ENCODE measurements around the gene VPS41. TPM values are rescaled to one million over a fixed set of nuclear protein-coding genes. Genes with fewer than 3 reads are reported as not detected.

VPS41 gene
- total and polyA plus RNA-seq, 2 donors, result 28.3 to 30.3 TPM

- Histone ChIP-seq H3K36me3 (ENCODE audit: control insufficient read depth in 2 of 2, insufficient read depth in 2 of 2, low read length in 1 of 2) (no peaks in the 10 kb centered on the region), H3K4me3 (ENCODE audit: low read length in 2 of 2) (no peak overlapping the region), H3K4me1 (ENCODE audit: control insufficient read depth in 2 of 2, insufficient read depth in 2 of 2, low read length in 2 of 2) (no peaks in the 10 kb centered on the region), H3K27me3 (ENCODE audit: control insufficient read depth in 2 of 2, insufficient read depth in 1 of 2, low read length in 1 of 2) (no peaks in the 10 kb centered on the region), H3K9me3 (ENCODE audit: control insufficient read depth in 2 of 2, insufficient read depth in 1 of 2, low read length in 1 of 2) (peaks cover 0 to 3% of the 10 kb centered on the region in 2 donors), H3K27ac (ENCODE audit: low read depth in 1 of 2, low read length in 1 of 2) (no peak overlapping the region)
- 94% methylated on average over 3 of the region's 3 CpGs for WGBS
- no peak for DNase-seq (ENCODE audit: low read depth in 6 of 9, low spot score in 9 of 9)
Measured at GRCh38 chr7:38834357-38834756, 74.6 kb downstream of the VPS41 start.

GRCh38 chr7:38833329-38833728 is 75.7 kb downstream of the VPS41 start:
- WGBS, result 98% methylated on average over 1 of the region's 1 CpG
- Histone ChIP-seq H3K36me3 (ENCODE audit: control insufficient read depth in 2 of 2, insufficient read depth in 2 of 2, low read length in 1 of 2) (no peaks in the 10 kb centered on the region), H3K4me3 (ENCODE audit: low read length in 2 of 2) (no peak overlapping the region), H3K4me1 (ENCODE audit: control insufficient read depth in 2 of 2, insufficient read depth in 2 of 2, low read length in 2 of 2) (no peaks in the 10 kb centered on the region), H3K27me3 (ENCODE audit: control insufficient read depth in 2 of 2, insufficient read depth in 1 of 2, low read length in 1 of 2) (no peaks in the 10 kb centered on the region), H3K9me3 (ENCODE audit: control insufficient read depth in 2 of 2, insufficient read depth in 1 of 2, low read length in 1 of 2) (peaks cover 0 to 3% of the 10 kb centered on the region in 2 donors), H3K27ac (ENCODE audit: low read depth in 1 of 2, low read length in 1 of 2) (no peak overlapping the region)
- no peak for DNase-seq (ENCODE audit: low read depth in 6 of 9, low spot score in 9 of 9)

- Histone ChIP-seq H3K36me3 (ENCODE audit: control insufficient read depth in 2 of 2, insufficient read depth in 2 of 2, low read length in 1 of 2) (no peaks in the 10 kb centered on the region), H3K9me3 (ENCODE audit: control insufficient read depth in 2 of 2, insufficient read depth in 1 of 2, low read length in 1 of 2) (no peaks in the 10 kb centered on the region), H3K27ac (ENCODE audit: low read depth in 1 of 2, low read length in 1 of 2) (no peak overlapping the region), H3K4me3 (ENCODE audit: low read length in 2 of 2) (no peak overlapping the region), H3K27me3 (ENCODE audit: control insufficient read depth in 2 of 2, insufficient read depth in 1 of 2, low read length in 1 of 2) (no peaks in the 10 kb centered on the region), H3K4me1 (ENCODE audit: control insufficient read depth in 2 of 2, insufficient read depth in 2 of 2, low read length in 2 of 2) (no peaks in the 10 kb centered on the region)
- DNase-seq (ENCODE audit: low read depth in 6 of 9, low spot score in 9 of 9), result no peak
- WGBS, result 98% methylated on average over 6 of the region's 6 CpGs
Measured at GRCh38 chr7:38831259-38831996, 77.6 kb downstream of the VPS41 start.

GRCh38 chr7:38830826-38831225 is 78.2 kb downstream of the VPS41 start:
- no peak overlapping the region for H3K4me3 ChIP-seq (ENCODE audit: low read length in 2 of 2)
- WGBS, result 95% methylated on average over 2 of the region's 2 CpGs
- H3K36me3 ChIP-seq (ENCODE audit: control insufficient read depth in 2 of 2, insufficient read depth in 2 of 2, low read length in 1 of 2), result no peaks in the 10 kb centered on the region
- H3K4me1 ChIP-seq (ENCODE audit: control insufficient read depth in 2 of 2, insufficient read depth in 2 of 2, low read length in 2 of 2), result no peaks in the 10 kb centered on the region
- no peak overlapping the region for H3K27ac ChIP-seq (ENCODE audit: low read depth in 1 of 2, low read length in 1 of 2)
- no peaks in the 10 kb centered on the region for H3K9me3 ChIP-seq (ENCODE audit: control insufficient read depth in 2 of 2, insufficient read depth in 1 of 2, low read length in 1 of 2)
- no peak for DNase-seq (ENCODE audit: low read depth in 6 of 9, low spot score in 9 of 9)
- H3K27me3 ChIP-seq (ENCODE audit: control insufficient read depth in 2 of 2, insufficient read depth in 1 of 2, low read length in 1 of 2), result no peaks in the 10 kb centered on the region

GRCh38 chr7:38829488-38830165 is 79.4 kb downstream of the VPS41 start:
- Histone ChIP-seq H3K4me3 (ENCODE audit: low read length in 2 of 2) (no peak overlapping the region), H3K9me3 (ENCODE audit: control insufficient read depth in 2 of 2, insufficient read depth in 1 of 2, low read length in 1 of 2) (no peaks in the 10 kb centered on the region), H3K36me3 (ENCODE audit: control insufficient read depth in 2 of 2, insufficient read depth in 2 of 2, low read length in 1 of 2) (no peaks in the 10 kb centered on the region), H3K4me1 (ENCODE audit: control insufficient read depth in 2 of 2, insufficient read depth in 2 of 2, low read length in 2 of 2) (no peaks in the 10 kb centered on the region), H3K27me3 (ENCODE audit: control insufficient read depth in 2 of 2, insufficient read depth in 1 of 2, low read length in 1 of 2) (no peaks in the 10 kb centered on the region), H3K27ac (ENCODE audit: low read depth in 1 of 2, low read length in 1 of 2) (no peak overlapping the region)
- 98% methylated on average over 5 of the region's 5 CpGs for WGBS
- no peak for DNase-seq (ENCODE audit: low read depth in 6 of 9, low spot score in 9 of 9)

GRCh38 chr7:38828026-38828425 is 81.0 kb downstream of the VPS41 start:
- Histone ChIP-seq H3K27ac (ENCODE audit: low read depth in 1 of 2, low read length in 1 of 2) (no peak overlapping the region), H3K4me1 (ENCODE audit: control insufficient read depth in 2 of 2, insufficient read depth in 2 of 2, low read length in 2 of 2) (no peaks in the 10 kb centered on the region), H3K9me3 (ENCODE audit: control insufficient read depth in 2 of 2, insufficient read depth in 1 of 2, low read length in 1 of 2) (no peaks in the 10 kb centered on the region), H3K36me3 (ENCODE audit: control insufficient read depth in 2 of 2, insufficient read depth in 2 of 2, low read length in 1 of 2) (no peaks in the 10 kb centered on the region), H3K4me3 (ENCODE audit: low read length in 2 of 2) (no peak overlapping the region), H3K27me3 (ENCODE audit: control insufficient read depth in 2 of 2, insufficient read depth in 1 of 2, low read length in 1 of 2) (no peaks in the 10 kb centered on the region)
- WGBS, result 97% methylated on average over 3 of the region's 3 CpGs
- DNase-seq (ENCODE audit: low read depth in 6 of 9, low spot score in 9 of 9), result no peak

- H3K27me3 ChIP-seq (ENCODE audit: control insufficient read depth in 2 of 2, insufficient read depth in 1 of 2, low read length in 1 of 2), result no peaks in the 10 kb centered on the region
- H3K4me3 ChIP-seq (ENCODE audit: low read length in 2 of 2), result no peak overlapping the region
- 95% methylated on average over 3 of the region's 3 CpGs for WGBS
- no peaks in the 10 kb centered on the region for H3K36me3 ChIP-seq (ENCODE audit: control insufficient read depth in 2 of 2, insufficient read depth in 2 of 2, low read length in 1 of 2)
- H3K9me3 ChIP-seq (ENCODE audit: control insufficient read depth in 2 of 2, insufficient read depth in 1 of 2, low read length in 1 of 2), result no peaks in the 10 kb centered on the region
- no peak for DNase-seq (ENCODE audit: low read depth in 6 of 9, low spot score in 9 of 9)
- no peak overlapping the region for H3K27ac ChIP-seq (ENCODE audit: low read depth in 1 of 2, low read length in 1 of 2)
- H3K4me1 ChIP-seq (ENCODE audit: control insufficient read depth in 2 of 2, insufficient read depth in 2 of 2, low read length in 2 of 2), result no peaks in the 10 kb centered on the region
Measured at GRCh38 chr7:38825721-38826440, 83.1 kb downstream of the VPS41 start.

- no peaks in the 10 kb centered on the region for H3K4me1 ChIP-seq (ENCODE audit: control insufficient read depth in 2 of 2, insufficient read depth in 2 of 2, low read length in 2 of 2)
- WGBS, result 97% methylated on average over 3 of the region's 3 CpGs
Measured at GRCh38 chr7:38824948-38825347, 84.0 kb downstream of the VPS41 start.

GRCh38 chr7:38822549-38822948 is 86.4 kb downstream of the VPS41 start:
- peaks cover 3 to 6% of the 10 kb centered on the region in 2 donors for H3K36me3 ChIP-seq (ENCODE audit: control insufficient read depth in 2 of 2, insufficient read depth in 2 of 2, low read length in 1 of 2)

More at GRCh38 chr7:38824948-38825347, 84.0 kb downstream of the VPS41 start:
- Histone ChIP-seq H3K27ac (ENCODE audit: low read depth in 1 of 2, low read length in 1 of 2) (no peak overlapping the region), H3K27me3 (ENCODE audit: control insufficient read depth in 2 of 2, insufficient read depth in 1 of 2, low read length in 1 of 2) (no peaks in the 10 kb centered on the region), H3K9me3 (ENCODE audit: control insufficient read depth in 2 of 2, insufficient read depth in 1 of 2, low read length in 1 of 2) (no peaks in the 10 kb centered on the region), H3K36me3 (ENCODE audit: control insufficient read depth in 2 of 2, insufficient read depth in 2 of 2, low read length in 1 of 2) (no peaks in the 10 kb centered on the region), H3K4me3 (ENCODE audit: low read length in 2 of 2) (no peak overlapping the region)
- no peak for DNase-seq (ENCODE audit: low read depth in 6 of 9, low spot score in 9 of 9)

More at GRCh38 chr7:38822549-38822948, 86.4 kb downstream of the VPS41 start:
- no peak for DNase-seq (ENCODE audit: low read depth in 6 of 9, low spot score in 9 of 9)
- Histone ChIP-seq H3K9me3 (ENCODE audit: control insufficient read depth in 2 of 2, insufficient read depth in 1 of 2, low read length in 1 of 2) (no peaks in the 10 kb centered on the region), H3K27me3 (ENCODE audit: control insufficient read depth in 2 of 2, insufficient read depth in 1 of 2, low read length in 1 of 2) (no peaks in the 10 kb centered on the region), H3K4me3 (ENCODE audit: low read length in 2 of 2) (no peak overlapping the region), H3K27ac (ENCODE audit: low read depth in 1 of 2, low read length in 1 of 2) (no peak overlapping the region), H3K4me1 (ENCODE audit: control insufficient read depth in 2 of 2, insufficient read depth in 2 of 2, low read length in 2 of 2) (no peaks in the 10 kb centered on the region)
- 97% methylated on average over 1 of the region's 1 CpG for WGBS
